OCI-LY7 (cell line): ENCODE data around the gene MGST3. TPM values are rescaled to one million over a fixed set of nuclear protein-coding genes. Genes with fewer than 3 reads are reported as not detected.
"Not testable (repeated sequence)": the region's sequence is repeated elsewhere in the genome, so short reads cannot be mapped to it uniquely, and the experiment has no call there.

Experiments
- BruUV-seq: library from RNA; stranded (reverse); fragments of 400-500 nt; replicated peaks from 2 replicates; lab custom pipeline; 2021; lab: Mats Ljungman, UMichigan
- CTCF ChIA-PET: fragments of 300-600 bp; sonication (Branson Sonifier 250); formaldehyde crosslinking; loops from one replicate; lab custom pipeline; 2022; ENCODE audit warnings: antibody characterized with exemption; ENCODE audit not compliant: unreplicated experiment; lab: Charles Lee
- POLR2A ChIA-PET: fragments of 300-600 bp; sonication (Branson Sonifier 250); formaldehyde crosslinking; loops from one replicate; lab custom pipeline; 2022; ENCODE audit warnings: antibody characterized with exemption; lab: Charles Lee
- DNase-seq: peaks from one replicate; pipeline ENCODE4 v3.0.0-alpha.2; 2015; ENCODE audit warnings: low spot score
- H2AFZ ChIP-seq: fragments of 200-600 bp; sonication (generic), shearing (Covaris generic); 2 replicates; pipeline ENCODE4 v1.6.1; 2014; ENCODE audit warnings: mild to moderate bottlenecking, antibody characterized with exemption, low read length, moderate library complexity
- H3K27ac ChIP-seq: fragments of 200-600 bp; sonication (generic); 2 replicates; pipeline ENCODE4 v1.5.1; 2014; ENCODE audit warnings: mixed run types, low read depth, mild to moderate bottlenecking, moderate library complexity, low read length, inconsistent platforms; ENCODE audit not compliant: poor library complexity, severe bottlenecking
- H3K36me3 ChIP-seq: fragments of 200-600 bp; sonication (generic); 2 replicates; pipeline ENCODE4 v1.6.1; 2014; ENCODE audit warnings: mild to moderate bottlenecking, antibody characterized with exemption, low read length, moderate library complexity, mixed read lengths; ENCODE audit not compliant: insufficient read depth
- H3K4me1 ChIP-seq: fragments of 200-600 bp; sonication (generic); 2 replicates; pipeline ENCODE4 v1.5.1; 2014; ENCODE audit warnings: mild to moderate bottlenecking, low read length; ENCODE audit not compliant: insufficient read depth, poor library complexity, severe bottlenecking
- H3K4me2 ChIP-seq: fragments of 200-600 bp; sonication (generic); 2 replicates; pipeline ENCODE4 v1.6.1; 2014; ENCODE audit warnings: mild to moderate bottlenecking, low read length
- H3K4me3 ChIP-seq: fragments of 200-600 bp; sonication (generic); 2 replicates; pipeline ENCODE4 v1.5.1; 2014; ENCODE audit warnings: mild to moderate bottlenecking, low read depth, low read length; ENCODE audit not compliant: poor library complexity, severe bottlenecking
- H3K79me2 ChIP-seq: fragments of 200-600 bp; sonication (generic); 2 replicates; pipeline ENCODE4 v1.6.1; 2016; ENCODE audit warnings: low read depth, mild to moderate bottlenecking, low read length, moderate library complexity, mixed read lengths; ENCODE audit not compliant: insufficient read depth
- H3K9me2 ChIP-seq: fragments of 200-600 bp; sonication (generic); 2 replicates; pipeline ENCODE4 v1.6.1; 2016; ENCODE audit warnings: mild to moderate bottlenecking, low read length, mixed read lengths; ENCODE audit not compliant: insufficient read depth
- H3K9me3 ChIP-seq: fragments of 200-600 bp; sonication (generic); 2 replicates; pipeline ENCODE4 v1.6.1; 2014; ENCODE audit warnings: mild to moderate bottlenecking, mixed run types, low read length, mixed read lengths
- H4K20me1 ChIP-seq: fragments of 200-600 bp; sonication (generic); 2 replicates; pipeline ENCODE4 v1.6.1; 2014; ENCODE audit warnings: mild to moderate bottlenecking, antibody characterized with exemption, low read length, moderate library complexity, mixed read lengths; ENCODE audit not compliant: insufficient read depth
- EZH2phosphoT487 ChIP-seq: fragments of 200-600 bp; sonication (generic); IDR thresholded peaks from 2 replicates; pipeline ENCODE4 v1.6.1; 2018; ENCODE audit warnings: low read depth, borderline replicate concordance, mild to moderate bottlenecking, mixed run types, antibody characterized with exemption, low read length, moderate library complexity, mixed read lengths
- intact Hi-C: fragments of 100-400 bp; cut with micrococcal nuclease; formaldehyde crosslinking; loops from one replicate; pipeline ENCODE4 v1.10.0; 2022; ENCODE audit not compliant: unreplicated experiment
- total RNA-seq, 2 experiments: library from RNA; depleted of rRNA in 1 of 2; stranded (reverse); fragments of >200 nt in 1 of 2; shearing (Covaris generic) in 1 of 2; gene quantifications; 2 replicates each; pipeline ENCODE4 v1.2.3, GENCODE V29; 2014 to 2022
- TF ChIP-seq, protein P1 (sequence below): fragments of 200-600 bp; sonication (generic); conservative IDR thresholded peaks from 2 replicates; pipeline ENCODE4 v1.5.1; 2014; ENCODE audit warnings: mild to moderate bottlenecking, antibody characterized with exemption, low read length, moderate library complexity, mixed read lengths

Gene MGST3
- total RNA-seq, 2 experiments from 2014 or later, result 115 to 127 TPM

- intact Hi-C loops, result no loop called here
- no peak overlapping the region for H3K27ac ChIP-seq
- H3K9me3 ChIP-seq, result no peaks in the 10 kb centered on the region
- CTCF ChIA-PET, result no interaction called here
- no peaks in the 10 kb centered on the region for H3K9me2 ChIP-seq
- H3K4me3 ChIP-seq, result no peak overlapping the region
- DNase-seq, result no peak
- H3K4me1 ChIP-seq, result peaks cover 15% of the 10 kb centered on the region
- no peak overlapping the region for H3K4me2 ChIP-seq
- POLR2A ChIA-PET, result no interaction called here
- no TSS peak for BruUV-seq
- no peaks in the 10 kb centered on the region for H3K79me2 ChIP-seq
- H3K36me3 ChIP-seq, result no peaks in the 10 kb centered on the region
- no peak overlapping the region for H2AFZ ChIP-seq
- TF ChIP-seq EZH2phosphoT487, result no peak
- TF ChIP-seq, protein P1, sequence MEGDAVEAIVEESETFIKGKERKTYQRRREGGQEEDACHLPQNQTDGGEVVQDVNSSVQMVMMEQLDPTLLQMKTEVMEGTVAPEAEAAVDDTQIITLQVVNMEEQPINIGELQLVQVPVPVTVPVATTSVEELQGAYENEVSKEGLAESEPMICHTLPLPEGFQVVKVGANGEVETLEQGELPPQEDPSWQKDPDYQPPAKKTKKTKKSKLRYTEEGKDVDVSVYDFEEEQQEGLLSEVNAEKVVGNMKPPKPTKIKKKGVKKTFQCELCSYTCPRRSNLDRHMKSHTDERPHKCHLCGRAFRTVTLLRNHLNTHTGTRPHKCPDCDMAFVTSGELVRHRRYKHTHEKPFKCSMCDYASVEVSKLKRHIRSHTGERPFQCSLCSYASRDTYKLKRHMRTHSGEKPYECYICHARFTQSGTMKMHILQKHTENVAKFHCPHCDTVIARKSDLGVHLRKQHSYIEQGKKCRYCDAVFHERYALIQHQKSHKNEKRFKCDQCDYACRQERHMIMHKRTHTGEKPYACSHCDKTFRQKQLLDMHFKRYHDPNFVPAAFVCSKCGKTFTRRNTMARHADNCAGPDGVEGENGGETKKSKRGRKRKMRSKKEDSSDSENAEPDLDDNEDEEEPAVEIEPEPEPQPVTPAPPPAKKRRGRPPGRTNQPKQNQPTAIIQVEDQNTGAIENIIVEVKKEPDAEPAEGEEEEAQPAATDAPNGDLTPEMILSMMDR, result no peak
- no peaks in the 10 kb centered on the region for H4K20me1 ChIP-seq
Observed at GRCh38 chr1:165605246-165605645, 25.8 kb upstream of the MGST3 start.

DNA sequence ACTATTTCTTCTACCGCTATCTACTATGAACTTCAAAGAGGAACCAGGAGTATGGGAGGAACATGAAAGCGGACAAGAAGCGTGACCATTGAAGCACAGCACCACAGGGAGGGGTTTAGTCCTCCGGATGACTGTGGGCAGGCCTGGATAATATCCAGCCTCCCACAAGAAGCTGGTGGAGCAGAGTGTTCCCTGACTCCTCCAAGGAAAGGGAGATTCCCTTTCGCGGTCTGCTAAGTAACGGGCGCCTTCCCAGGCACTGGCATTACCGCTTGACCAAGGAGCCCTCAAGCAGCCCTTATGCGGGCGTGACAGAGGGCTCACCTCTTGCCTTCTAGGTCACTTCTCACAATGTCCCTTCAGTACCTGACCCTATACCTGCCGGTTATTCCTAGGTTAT, 24.4 kb upstream of the MGST3 start:
- H3K4me3 ChIP-seq, H3K9me3 ChIP-seq, H3K9me2 ChIP-seq, H4K20me1 ChIP-seq, CTCF ChIA-PET, intact Hi-C loops, BruUV-seq, H2AFZ ChIP-seq, H3K4me2 ChIP-seq, POLR2A ChIA-PET, DNase-seq, H3K79me2 ChIP-seq, H3K36me3 ChIP-seq, H3K27ac ChIP-seq: not testable (repeated sequence)
- peaks cover 24% of the 10 kb centered on the region for H3K4me1 ChIP-seq

- ChIA-PET POLR2A (interaction anchor here (0.7 to 3.8 kb wide), 9 partner anchors 9 to 273 kb away, joined by 3 to 22 read pairs (median 5); partner anchors contain the start of genes ALDH9A1 and MGST3), CTCF (interaction anchor here (0.5 kb wide), 1 partner anchor 195 kb away, joined by 3 read pairs; no protein-coding TSS in a partner anchor)
- H2AFZ ChIP-seq, result peak overlapping the region; percentile 48; the same call in 1 of the 2 replicates
Observed at GRCh38 chr1:165610866-165611265, 20.2 kb upstream of the MGST3 start.

More at GRCh38 chr1:165610866-165611265, 20.2 kb upstream of the MGST3 start:
- no peaks in the 10 kb centered on the region for H3K9me2 ChIP-seq
- peaks cover 28% of the 10 kb centered on the region for H3K4me1 ChIP-seq
- H3K79me2 ChIP-seq, result no peaks in the 10 kb centered on the region
- H3K9me3 ChIP-seq, result peaks cover 4% of the 10 kb centered on the region; the same call in 1 of the 2 replicates
- H3K27ac ChIP-seq, result no peak overlapping the region
- peak; percentile 11 for DNase-seq
- H3K4me2 ChIP-seq, result peak overlapping the region; percentile 41
- BruUV-seq, result no TSS peak
- H3K4me3 ChIP-seq, result no peak overlapping the region
- H4K20me1 ChIP-seq, result no peaks in the 10 kb centered on the region
- no peaks in the 10 kb centered on the region for H3K36me3 ChIP-seq
- TF ChIP-seq EZH2phosphoT487, result no peak
- TF ChIP-seq, protein P1, result no peak
- intact Hi-C loops, result no loop called here
